ENCODE data around the gene TMEM219.

DNA sequence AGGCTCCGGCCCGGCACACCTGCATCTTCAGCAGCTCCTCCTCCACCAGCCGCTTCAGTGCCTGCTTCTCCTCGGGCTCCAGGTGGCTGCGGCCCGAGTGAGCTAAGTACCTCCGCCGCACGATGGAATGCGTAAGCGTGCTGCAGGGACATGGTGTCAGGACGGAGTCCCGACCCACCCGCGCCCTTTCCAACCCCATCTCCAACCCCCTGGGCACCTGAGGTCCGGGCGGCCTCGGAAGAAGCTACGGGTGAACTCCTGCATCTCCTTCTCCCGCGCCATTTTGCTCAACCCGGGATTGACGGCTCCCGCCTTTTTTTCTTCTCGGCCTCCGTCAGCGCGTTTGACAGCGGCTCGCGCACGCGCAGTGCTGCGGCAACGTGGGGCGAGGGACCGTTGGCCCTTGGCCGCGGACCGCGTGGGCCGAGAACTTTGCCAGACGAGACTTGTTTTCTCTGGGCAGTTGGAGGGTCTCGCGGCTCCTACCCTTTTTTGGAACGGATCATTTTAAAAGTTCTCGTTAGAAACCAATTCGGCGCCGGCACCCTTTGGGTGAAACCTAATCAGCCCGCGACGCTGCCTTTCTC is 33.5 kb downstream of the TMEM219 start, which contains the start of gene HIRIP3:
- TF ChIP-seq, protein P1, sequence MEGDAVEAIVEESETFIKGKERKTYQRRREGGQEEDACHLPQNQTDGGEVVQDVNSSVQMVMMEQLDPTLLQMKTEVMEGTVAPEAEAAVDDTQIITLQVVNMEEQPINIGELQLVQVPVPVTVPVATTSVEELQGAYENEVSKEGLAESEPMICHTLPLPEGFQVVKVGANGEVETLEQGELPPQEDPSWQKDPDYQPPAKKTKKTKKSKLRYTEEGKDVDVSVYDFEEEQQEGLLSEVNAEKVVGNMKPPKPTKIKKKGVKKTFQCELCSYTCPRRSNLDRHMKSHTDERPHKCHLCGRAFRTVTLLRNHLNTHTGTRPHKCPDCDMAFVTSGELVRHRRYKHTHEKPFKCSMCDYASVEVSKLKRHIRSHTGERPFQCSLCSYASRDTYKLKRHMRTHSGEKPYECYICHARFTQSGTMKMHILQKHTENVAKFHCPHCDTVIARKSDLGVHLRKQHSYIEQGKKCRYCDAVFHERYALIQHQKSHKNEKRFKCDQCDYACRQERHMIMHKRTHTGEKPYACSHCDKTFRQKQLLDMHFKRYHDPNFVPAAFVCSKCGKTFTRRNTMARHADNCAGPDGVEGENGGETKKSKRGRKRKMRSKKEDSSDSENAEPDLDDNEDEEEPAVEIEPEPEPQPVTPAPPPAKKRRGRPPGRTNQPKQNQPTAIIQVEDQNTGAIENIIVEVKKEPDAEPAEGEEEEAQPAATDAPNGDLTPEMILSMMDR (IDR thresholded peaks at IDR 0.05): no peak
- peak; percentile 37 for TF ChIP-seq POLR2A (IDR thresholded peaks at IDR 0.05)

Data from right lobe of liver (tissue), 4 donors.